ENCODE results near the gene SLC38A10. TPM values are rescaled to one million over a fixed set of nuclear protein-coding genes. Genes with fewer than 3 reads are reported as not detected.

SLC38A10 gene
- total and polyA plus RNA-seq, 10 of the 15 experiments (the other 5 are each of a cell fraction or from before 2014, with no cell fraction given), result 0.52 to 67.9 (median 22.1) TPM

DNA sequence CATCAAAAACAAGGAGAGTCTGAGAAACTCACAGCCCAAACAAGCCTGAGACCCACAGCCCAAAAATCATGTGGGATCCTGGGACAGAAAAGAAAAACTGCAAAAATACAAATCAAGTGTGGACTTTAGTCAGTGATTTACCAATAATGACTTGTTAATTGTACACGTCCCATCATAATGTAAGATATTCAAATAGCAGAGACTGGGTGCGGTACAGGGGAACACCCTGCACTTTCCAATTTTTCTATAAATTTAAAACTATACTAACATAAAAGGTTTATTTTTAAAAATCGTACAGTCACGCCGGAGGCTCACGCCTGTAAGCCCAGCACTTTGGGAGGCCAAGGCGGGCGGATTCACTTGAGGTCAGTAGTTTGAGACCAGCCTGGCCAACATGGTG, 81.1 kb downstream of the SLC38A10 start (continued):
- TF ChIP-seq, protein P1, sequence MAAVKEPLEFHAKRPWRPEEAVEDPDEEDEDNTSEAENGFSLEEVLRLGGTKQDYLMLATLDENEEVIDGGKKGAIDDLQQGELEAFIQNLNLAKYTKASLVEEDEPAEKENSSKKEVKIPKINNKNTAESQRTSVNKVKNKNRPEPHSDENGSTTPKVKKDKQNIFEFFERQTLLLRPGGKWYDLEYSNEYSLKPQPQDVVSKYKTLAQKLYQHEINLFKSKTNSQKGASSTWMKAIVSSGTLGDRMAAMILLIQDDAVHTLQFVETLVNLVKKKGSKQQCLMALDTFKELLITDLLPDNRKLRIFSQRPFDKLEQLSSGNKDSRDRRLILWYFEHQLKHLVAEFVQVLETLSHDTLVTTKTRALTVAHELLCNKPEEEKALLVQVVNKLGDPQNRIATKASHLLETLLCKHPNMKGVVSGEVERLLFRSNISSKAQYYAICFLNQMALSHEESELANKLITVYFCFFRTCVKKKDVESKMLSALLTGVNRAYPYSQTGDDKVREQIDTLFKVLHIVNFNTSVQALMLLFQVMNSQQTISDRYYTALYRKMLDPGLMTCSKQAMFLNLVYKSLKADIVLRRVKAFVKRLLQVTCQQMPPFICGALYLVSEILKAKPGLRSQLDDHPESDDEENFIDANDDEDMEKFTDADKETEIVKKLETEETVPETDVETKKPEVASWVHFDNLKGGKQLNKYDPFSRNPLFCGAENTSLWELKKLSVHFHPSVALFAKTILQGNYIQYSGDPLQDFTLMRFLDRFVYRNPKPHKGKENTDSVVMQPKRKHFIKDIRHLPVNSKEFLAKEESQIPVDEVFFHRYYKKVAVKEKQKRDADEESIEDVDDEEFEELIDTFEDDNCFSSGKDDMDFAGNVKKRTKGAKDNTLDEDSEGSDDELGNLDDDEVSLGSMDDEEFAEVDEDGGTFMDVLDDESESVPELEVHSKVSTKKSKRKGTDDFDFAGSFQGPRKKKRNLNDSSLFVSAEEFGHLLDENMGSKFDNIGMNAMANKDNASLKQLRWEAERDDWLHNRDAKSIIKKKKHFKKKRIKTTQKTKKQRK (IDR thresholded peaks at IDR 0.05; ENCODE audit: low read depth, low read length), result no peak
- TF ChIP-seq, protein P2, sequence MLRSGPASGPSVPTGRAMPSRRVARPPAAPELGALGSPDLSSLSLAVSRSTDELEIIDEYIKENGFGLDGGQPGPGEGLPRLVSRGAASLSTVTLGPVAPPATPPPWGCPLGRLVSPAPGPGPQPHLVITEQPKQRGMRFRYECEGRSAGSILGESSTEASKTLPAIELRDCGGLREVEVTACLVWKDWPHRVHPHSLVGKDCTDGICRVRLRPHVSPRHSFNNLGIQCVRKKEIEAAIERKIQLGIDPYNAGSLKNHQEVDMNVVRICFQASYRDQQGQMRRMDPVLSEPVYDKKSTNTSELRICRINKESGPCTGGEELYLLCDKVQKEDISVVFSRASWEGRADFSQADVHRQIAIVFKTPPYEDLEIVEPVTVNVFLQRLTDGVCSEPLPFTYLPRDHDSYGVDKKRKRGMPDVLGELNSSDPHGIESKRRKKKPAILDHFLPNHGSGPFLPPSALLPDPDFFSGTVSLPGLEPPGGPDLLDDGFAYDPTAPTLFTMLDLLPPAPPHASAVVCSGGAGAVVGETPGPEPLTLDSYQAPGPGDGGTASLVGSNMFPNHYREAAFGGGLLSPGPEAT (IDR thresholded peaks at IDR 0.05; ENCODE audit: low read depth), result no peak

DNA sequence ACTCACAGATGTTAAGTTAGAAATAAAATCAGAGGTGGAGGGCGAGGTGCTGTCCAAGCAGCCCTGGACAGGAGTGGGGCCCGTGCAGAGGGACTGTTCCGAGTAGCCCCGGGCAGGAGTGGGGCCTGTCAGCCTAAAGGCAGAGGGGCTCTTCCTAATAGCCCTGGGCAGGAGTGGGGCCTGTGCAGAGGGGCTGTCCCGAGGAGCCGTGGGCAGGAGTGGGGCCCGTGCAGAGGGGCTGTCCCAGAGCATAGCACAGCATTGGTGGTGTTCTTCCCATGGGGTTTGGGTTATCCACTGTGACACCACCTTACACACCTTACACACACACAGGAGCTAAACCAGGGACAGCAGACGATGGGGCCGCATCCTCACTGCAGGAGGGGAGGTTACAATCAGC, 82.7 kb downstream of the SLC38A10 start:
- Histone ChIP-seq H3K27ac (ENCODE audit: control insufficient read depth, insufficient read depth) (no peak overlapping the region), H3K27me3 (replicated peaks in 1 of 2; ENCODE audit: control insufficient read depth in 2 of 2, insufficient read depth in 2 of 2, low read length in 1 of 2) (no peaks in the 10 kb centered on the region), H3K36me3 (ENCODE audit: control insufficient read depth in 2 of 2, insufficient read depth in 2 of 2, low read length in 1 of 2) (peaks cover 0 to 7% of the 10 kb centered on the region in 2 experiments; a peak in 2 of 4 replicates), H2AFZ (ENCODE audit: control insufficient read depth, low read depth, low read length) (no peak overlapping the region; the same call in 1 of the 2 replicates), H3K4me2 (ENCODE audit: control insufficient read depth, insufficient read depth) (no peak overlapping the region), H3K79me2 (ENCODE audit: control insufficient read depth, insufficient read depth, low read length) (no peaks in the 10 kb centered on the region), H4K20me1 (ENCODE audit: control insufficient read depth, insufficient read depth) (no peaks in the 10 kb centered on the region), H3K4me3 (no peak overlapping the region), H3K4me1 (ENCODE audit: control insufficient read depth, insufficient read depth, low read length) (no peaks in the 10 kb centered on the region), H3K9ac (ENCODE audit: control insufficient read depth, insufficient read depth, low read length) (no peak overlapping the region), H3K9me3 (replicated peaks; ENCODE audit: control insufficient read depth, insufficient read depth, low read length) (no peaks in the 10 kb centered on the region)
- ChIA-PET SMC1A (ENCODE audit: uncharacterized antibody, unreplicated experiment) (no interaction called here), RAD21 (ENCODE audit: unreplicated experiment) (no interaction called here), POLR2A (no interaction called here), CTCF (no interaction called here)
- DNase-seq (ENCODE audit: low read depth, low spot score) (no peak), ATAC-seq (no peak), FAIRE-seq (no peak)
- intact Hi-C loops (cut with micrococcal nuclease; ENCODE audit: unreplicated experiment) (no loop called here), in situ Hi-C loops (cut with MboI) (no loop called here)
- WGBS (ENCODE audit: insufficient coverage, insufficient replicate concordance, low lambda C conversion rate, missing lambda C conversion rate), result 40% methylated on average over 9 of the region's 9 CpGs
- TSS peak; percentile 67 for BruUV-seq (replicated peaks)
- TF ChIP-seq NFIC (IDR thresholded peaks at IDR 0.05; ENCODE audit: low read depth, low read length) (no peak), ASH2L (IDR thresholded peaks at IDR 0.05; ENCODE audit: borderline replicate concordance, low read depth) (no peak), SMC3 (IDR thresholded peaks at IDR 0.05; ENCODE audit: borderline replicate concordance, low read length) (no peak), TCF12 (IDR thresholded peaks at IDR 0.05; ENCODE audit: low read depth, low read length) (no peak), SUPT20H (IDR thresholded peaks at IDR 0.05; ENCODE audit: borderline replicate concordance, control insufficient read depth, low read depth, low read length) (no peak), RELA (IDR thresholded peaks at IDR 0.05; ENCODE audit: borderline replicate concordance, partially characterized antibody) (no peak), BRCA1 (IDR thresholded peaks at IDR 0.05; ENCODE audit: low read depth, low read length) (no peak), MTA3 (IDR thresholded peaks at IDR 0.05; ENCODE audit: borderline replicate concordance, low read length) (no peak), CREB1 (IDR thresholded peaks at IDR 0.05; ENCODE audit: low read depth) (no peak), PAX5 (IDR thresholded peaks at IDR 0.05; ENCODE audit: borderline replicate concordance, low read depth, low read length) (no peak)
- TF ChIP-seq, protein P3, sequence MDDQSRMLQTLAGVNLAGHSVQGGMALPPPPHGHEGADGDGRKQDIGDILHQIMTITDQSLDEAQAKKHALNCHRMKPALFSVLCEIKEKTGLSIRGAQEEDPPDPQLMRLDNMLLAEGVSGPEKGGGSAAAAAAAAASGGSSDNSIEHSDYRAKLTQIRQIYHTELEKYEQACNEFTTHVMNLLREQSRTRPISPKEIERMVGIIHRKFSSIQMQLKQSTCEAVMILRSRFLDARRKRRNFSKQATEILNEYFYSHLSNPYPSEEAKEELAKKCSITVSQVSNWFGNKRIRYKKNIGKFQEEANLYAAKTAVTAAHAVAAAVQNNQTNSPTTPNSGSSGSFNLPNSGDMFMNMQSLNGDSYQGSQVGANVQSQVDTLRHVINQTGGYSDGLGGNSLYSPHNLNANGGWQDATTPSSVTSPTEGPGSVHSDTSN (IDR thresholded peaks at IDR 0.05; ENCODE audit: insufficient replicate concordance, low read depth, low read length), result no peak
- TF ChIP-seq, protein P4, sequence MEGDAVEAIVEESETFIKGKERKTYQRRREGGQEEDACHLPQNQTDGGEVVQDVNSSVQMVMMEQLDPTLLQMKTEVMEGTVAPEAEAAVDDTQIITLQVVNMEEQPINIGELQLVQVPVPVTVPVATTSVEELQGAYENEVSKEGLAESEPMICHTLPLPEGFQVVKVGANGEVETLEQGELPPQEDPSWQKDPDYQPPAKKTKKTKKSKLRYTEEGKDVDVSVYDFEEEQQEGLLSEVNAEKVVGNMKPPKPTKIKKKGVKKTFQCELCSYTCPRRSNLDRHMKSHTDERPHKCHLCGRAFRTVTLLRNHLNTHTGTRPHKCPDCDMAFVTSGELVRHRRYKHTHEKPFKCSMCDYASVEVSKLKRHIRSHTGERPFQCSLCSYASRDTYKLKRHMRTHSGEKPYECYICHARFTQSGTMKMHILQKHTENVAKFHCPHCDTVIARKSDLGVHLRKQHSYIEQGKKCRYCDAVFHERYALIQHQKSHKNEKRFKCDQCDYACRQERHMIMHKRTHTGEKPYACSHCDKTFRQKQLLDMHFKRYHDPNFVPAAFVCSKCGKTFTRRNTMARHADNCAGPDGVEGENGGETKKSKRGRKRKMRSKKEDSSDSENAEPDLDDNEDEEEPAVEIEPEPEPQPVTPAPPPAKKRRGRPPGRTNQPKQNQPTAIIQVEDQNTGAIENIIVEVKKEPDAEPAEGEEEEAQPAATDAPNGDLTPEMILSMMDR (IDR thresholded peaks at IDR 0.05 in 2 of 3, conservative IDR thresholded peaks at IDR 0.05 in 1 of 3; ENCODE audit: control insufficient read depth in 2 of 3, extremely low read depth in 1 of 3, insufficient read depth in 1 of 3, low read depth in 3 of 3, low read length in 3 of 3), result no peak
- TF ChIP-seq, protein P5, sequence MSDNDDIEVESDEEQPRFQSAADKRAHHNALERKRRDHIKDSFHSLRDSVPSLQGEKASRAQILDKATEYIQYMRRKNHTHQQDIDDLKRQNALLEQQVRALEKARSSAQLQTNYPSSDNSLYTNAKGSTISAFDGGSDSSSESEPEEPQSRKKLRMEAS (IDR thresholded peaks at IDR 0.05; ENCODE audit: low read depth, low read length), result no peak
